Measurements from ENCODE around the gene TTC29. TPM values are rescaled to one million over a fixed set of nuclear protein-coding genes. Genes with fewer than 3 reads are reported as not detected.

The TTC29 gene
- total RNA-seq, 1 donor, result not detected

GRCh38 chr4:146900295-146900694, 45.4 kb downstream of the TTC29 start:
- no peak for TF ChIP-seq CTCF (IDR thresholded peaks at IDR 0.05; ENCODE audit: insufficient read depth, low read depth, low read length)
- no peak overlapping the region for H3K4me3 ChIP-seq (ENCODE audit: low read depth, low read length)
- no peak for DNase-seq (ENCODE audit: low read depth)

- no peak for DNase-seq (ENCODE audit: low read depth)
- no peak overlapping the region for H3K4me3 ChIP-seq (ENCODE audit: low read depth, low read length)
- TF ChIP-seq CTCF (IDR thresholded peaks at IDR 0.05; ENCODE audit: insufficient read depth, low read depth, low read length), result no peak
Observed at GRCh38 chr4:146890301-146890700, 55.4 kb downstream of the TTC29 start.

- no peak for DNase-seq (ENCODE audit: low read depth)
- no peak overlapping the region for H3K4me3 ChIP-seq (ENCODE audit: low read depth, low read length)
- TF ChIP-seq CTCF (IDR thresholded peaks at IDR 0.05; ENCODE audit: insufficient read depth, low read depth, low read length), result no peak
Observed at GRCh38 chr4:146883070-146883469, 62.6 kb downstream of the TTC29 start.

DNA sequence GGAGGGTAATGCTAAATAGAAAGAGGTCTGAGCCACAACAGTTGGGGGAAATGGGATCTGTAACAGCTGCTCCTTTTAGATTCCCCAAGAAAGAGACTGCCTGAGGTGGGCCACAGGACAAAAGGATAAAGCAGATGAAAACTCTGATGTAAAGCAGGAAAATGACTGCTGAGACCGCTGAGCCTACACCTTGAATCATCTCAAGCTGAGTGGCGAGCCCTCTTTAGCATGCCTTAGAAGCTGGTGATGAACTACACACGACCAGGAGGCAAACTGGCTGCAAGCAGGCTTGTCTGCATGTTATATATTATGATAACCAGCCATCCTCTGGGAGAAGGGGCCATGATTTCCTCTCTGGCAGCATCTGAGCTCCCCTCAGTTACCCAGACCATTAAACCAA, 88.4 kb downstream of the TTC29 start:
- DNase-seq (ENCODE audit: low read depth), result no peak
- no peak overlapping the region for H3K4me3 ChIP-seq (ENCODE audit: low read depth, low read length)
- no peak for TF ChIP-seq CTCF (IDR thresholded peaks at IDR 0.05; ENCODE audit: insufficient read depth, low read depth, low read length)

DNA sequence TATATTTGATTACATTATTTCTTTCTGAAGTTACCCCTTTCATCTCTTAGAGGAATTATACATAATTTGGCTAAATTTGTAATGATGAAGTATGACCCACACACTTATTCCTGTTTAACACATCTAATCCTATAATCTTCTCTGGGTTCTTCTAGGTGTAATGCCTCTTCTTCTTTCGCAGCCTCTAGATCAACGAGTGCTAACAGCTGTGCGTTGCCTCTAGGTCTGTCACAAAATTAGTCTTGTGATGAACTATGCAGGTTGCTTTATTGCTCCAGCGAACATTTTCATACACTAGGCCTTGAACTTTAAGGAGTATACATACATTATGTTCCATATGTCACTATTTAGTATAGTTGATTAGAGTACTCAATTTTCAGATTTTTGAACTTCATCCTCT, 89.9 kb downstream of the TTC29 start:
- no peak for DNase-seq (ENCODE audit: low read depth)
- H3K4me3 ChIP-seq (ENCODE audit: low read depth, low read length), result no peak overlapping the region
- TF ChIP-seq CTCF (IDR thresholded peaks at IDR 0.05; ENCODE audit: insufficient read depth, low read depth, low read length), result no peak

DNA sequence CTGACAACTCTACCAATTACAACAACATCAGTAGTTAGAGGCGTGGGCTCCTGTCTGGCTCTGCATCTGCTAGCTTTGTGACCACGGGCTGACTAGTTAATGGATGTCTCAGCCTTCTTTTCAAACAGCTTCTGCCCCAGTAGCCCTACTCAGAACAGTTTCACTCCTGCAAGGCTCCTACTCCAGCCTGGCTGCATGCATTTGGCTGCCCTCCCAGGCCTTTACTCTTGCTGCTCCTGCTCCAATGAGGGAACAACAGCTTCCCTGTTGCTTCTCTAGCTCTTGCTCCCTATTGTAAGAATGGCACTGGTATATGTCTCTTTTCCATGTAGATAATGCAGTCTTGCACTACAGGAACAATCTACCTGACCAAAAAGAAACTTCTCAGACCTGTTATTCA, 93.3 kb downstream of the TTC29 start:
- no peak for DNase-seq (ENCODE audit: low read depth)
- TF ChIP-seq CTCF (IDR thresholded peaks at IDR 0.05; ENCODE audit: insufficient read depth, low read depth, low read length), result no peak

DNA sequence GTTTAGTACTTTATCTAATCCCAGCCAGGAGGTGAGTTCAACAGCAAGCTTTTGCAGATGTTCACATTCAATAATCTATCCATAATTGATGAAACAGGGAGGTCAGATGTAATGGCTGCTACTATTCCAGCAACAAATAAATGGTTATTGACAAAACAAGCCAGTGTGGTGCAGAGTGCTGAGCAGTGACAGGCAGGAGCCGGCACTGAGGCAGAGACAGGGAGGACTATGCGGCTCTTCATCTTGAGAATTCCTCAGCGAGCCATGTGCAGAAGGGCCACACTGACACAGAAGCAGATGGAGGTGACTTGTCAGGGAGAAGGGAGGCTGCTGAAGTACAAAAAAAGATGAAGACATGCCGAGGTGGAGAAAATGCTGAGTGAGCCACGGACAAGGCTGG, 98.3 kb downstream of the TTC29 start:
- DNase-seq (ENCODE audit: low read depth), result no peak
- TF ChIP-seq CTCF (IDR thresholded peaks at IDR 0.05; ENCODE audit: insufficient read depth, low read depth, low read length), result no peak
- H3K4me3 ChIP-seq (ENCODE audit: low read depth, low read length), result no peak overlapping the region

More for the DNA sequence above, 93.3 kb downstream of the TTC29 start:
- H3K4me3 ChIP-seq (ENCODE audit: low read depth, low read length), result no peak overlapping the region

All from fibroblast of villous mesenchyme (primary cell).